Keratinocyte (primary cell): ENCODE results near the gene RBFOX1.

Experiments used
- CTCF ChIP-seq, 3 experiments: IDR thresholded peaks in 1 of 3; conservative IDR thresholded peaks in 1 of 3; optimal IDR thresholded peaks in 1 of 3; 2 replicates in 2 of 3; 3 replicates in 1 of 3; pipeline versions ENCODE3 to v1.5.1; 2011; ENCODE audit warnings: low read length in 3 of 3, mild to moderate bottlenecking in 3 of 3, moderate library complexity in 2 of 3, control low read depth in 1 of 3, inconsistent platforms in 1 of 3; ENCODE audit not compliant: insufficient read depth in 2 of 3; ENCODE audit errors: extremely low read depth in 1 of 3
- EZH2 ChIP-seq: IDR thresholded peaks from one replicate; pipeline ENCODE4 v1.6.1; 2012; ENCODE audit warnings: inconsistent platforms, mild to moderate bottlenecking, low read length, moderate library complexity

- TF ChIP-seq CTCF (optimal IDR thresholded peaks at IDR 0.05 in 1 of 3, IDR thresholded peaks at IDR 0.05 in 1 of 3, conservative IDR thresholded peaks at IDR 0.05 in 1 of 3; ENCODE audit: extremely low read depth in 1 of 3, insufficient read depth in 2 of 3, low read length in 3 of 3) = no peak
- no peak for TF ChIP-seq EZH2
Observed at GRCh38 chr16:7392206-7392605, 59.6 kb downstream of the RBFOX1 start.
